Measurements from ENCODE around the gene TASP1. TPM values are rescaled to one million over a fixed set of nuclear protein-coding genes. Genes with fewer than 3 reads are reported as not detected.

The TASP1 gene
- total and polyA plus RNA-seq, 5 experiments from 2014 or later, result 9.1 to 15.0 (median 13.4) TPM

GRCh38 chr20:13419477-13419876 is 219.3 kb downstream of the TASP1 start:
- ATAC-seq, result no peak
- H3K36me3 Mint-ChIP-seq, result peaks cover 35 to 47% (median 45%) of the 10 kb centered on the region in 3 donors

DNA sequence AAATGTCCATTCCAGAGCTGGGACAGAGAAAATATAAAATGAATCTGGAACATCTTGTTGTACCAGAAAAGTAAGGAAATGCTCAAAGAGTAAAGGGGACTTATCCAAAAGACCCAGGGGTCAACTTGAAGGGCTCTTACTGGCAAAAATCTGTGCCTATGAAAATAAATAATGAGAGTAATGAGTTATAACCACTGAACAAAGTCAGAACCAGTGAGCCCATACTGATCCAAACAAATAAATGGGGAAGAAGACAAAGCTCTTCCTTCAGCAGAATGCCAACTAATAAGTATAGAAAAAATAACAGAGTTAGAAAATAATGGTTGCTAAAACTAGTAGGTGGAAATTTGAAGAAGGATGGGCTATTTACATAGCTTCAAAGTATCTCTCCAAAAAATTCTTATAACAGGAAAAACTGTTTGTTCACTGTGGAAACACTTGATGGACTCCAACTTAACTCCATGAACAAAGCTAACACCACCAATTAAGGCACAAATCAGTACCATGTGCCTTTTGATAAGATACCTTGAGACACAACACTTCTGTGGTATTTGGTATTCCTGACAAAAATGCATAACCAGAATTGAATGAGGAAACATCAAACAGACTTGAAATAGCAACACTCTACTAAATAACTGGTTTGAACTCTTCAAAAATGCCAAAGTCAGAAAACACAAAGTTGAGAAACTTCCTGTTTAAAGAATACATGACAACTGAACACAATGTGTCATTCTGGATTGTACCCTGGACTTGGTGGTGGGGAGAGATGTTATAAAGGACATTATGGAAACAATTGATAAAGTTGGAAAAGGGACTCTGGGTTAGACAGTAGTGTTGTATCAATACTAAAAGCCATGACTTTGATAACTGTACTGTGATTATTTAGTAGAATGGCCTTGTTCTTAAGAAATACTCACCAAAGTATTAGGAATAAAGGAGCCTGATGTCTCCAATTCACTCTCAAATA is 220.2 kb downstream of the TASP1 start:
- Mint-ChIP-seq H3K27me3 (no peaks in the 10 kb centered on the region), H3K36me3 (peaks cover 35 to 50% (median 50%) of the 10 kb centered on the region in 3 donors), H3K9me3 (no peaks in the 10 kb centered on the region), H3K27ac (no peak overlapping the region), H3K4me1 (peaks cover 0 to 3% (median 0%) of the 10 kb centered on the region in 4 donors), H3K4me3 (no peak overlapping the region)
- POLR2A ChIA-PET, result no interaction called here
- DNase-seq (no peak), ATAC-seq (no peak)

More at GRCh38 chr20:13419477-13419876, 219.3 kb downstream of the TASP1 start:
- no peak for DNase-seq
- no peak overlapping the region for H3K27ac Mint-ChIP-seq
- POLR2A ChIA-PET, result no interaction called here
- H3K4me3 Mint-ChIP-seq, result no peak overlapping the region
- peaks cover 0 to 3% (median 0%) of the 10 kb centered on the region in 4 donors for H3K4me1 Mint-ChIP-seq
- no peaks in the 10 kb centered on the region for H3K27me3 Mint-ChIP-seq
- H3K9me3 Mint-ChIP-seq, result no peaks in the 10 kb centered on the region

- no peak overlapping the region for H3K27ac Mint-ChIP-seq
- no peak overlapping the region for H3K4me3 Mint-ChIP-seq
- peaks cover 41 to 68% (median 56%) of the 10 kb centered on the region in 3 donors for H3K36me3 Mint-ChIP-seq
- POLR2A ChIA-PET, result no interaction called here
- no peak for DNase-seq
- ATAC-seq, result no peak
- no peaks in the 10 kb centered on the region for H3K4me1 Mint-ChIP-seq
- peaks cover 0 to 2% (median 0%) of the 10 kb centered on the region in 9 donors for H3K9me3 Mint-ChIP-seq
- no peaks in the 10 kb centered on the region for H3K27me3 Mint-ChIP-seq
Observed at GRCh38 chr20:13416531-13416930, 222.2 kb downstream of the TASP1 start.

DNA sequence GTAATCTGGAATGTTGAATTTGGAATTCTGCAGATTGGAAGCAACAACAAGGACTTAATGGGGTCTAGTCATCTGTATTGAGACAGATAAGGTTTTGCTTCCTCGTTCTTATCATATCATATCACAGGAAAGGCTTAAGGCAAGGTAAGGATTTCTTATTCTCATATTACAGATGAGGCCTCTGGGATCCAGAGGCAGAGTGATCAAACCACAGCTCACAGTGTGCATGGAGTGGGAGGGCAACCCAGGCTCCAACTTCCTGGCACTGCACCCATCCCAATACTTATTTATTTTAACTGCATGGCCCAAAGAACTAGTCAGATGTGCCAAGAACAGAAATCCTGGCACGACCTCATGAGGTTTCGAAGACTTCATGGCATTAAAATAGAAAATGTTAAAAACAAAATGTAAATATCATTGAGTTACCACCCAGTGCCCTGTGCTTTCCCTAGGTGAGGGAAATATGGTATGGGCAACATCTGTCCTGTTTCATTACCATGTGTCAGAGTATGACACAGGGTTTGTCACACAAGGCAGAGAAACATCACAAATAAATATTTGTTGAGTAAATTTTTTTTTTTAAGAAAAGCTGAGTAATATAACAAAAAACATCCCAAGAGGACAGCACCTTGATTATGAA is 225.8 kb downstream of the TASP1 start:
- Mint-ChIP-seq H3K27me3 (no peaks in the 10 kb centered on the region), H3K4me1 (no peaks in the 10 kb centered on the region)
- POLR2A ChIA-PET, result no interaction called here

DNA sequence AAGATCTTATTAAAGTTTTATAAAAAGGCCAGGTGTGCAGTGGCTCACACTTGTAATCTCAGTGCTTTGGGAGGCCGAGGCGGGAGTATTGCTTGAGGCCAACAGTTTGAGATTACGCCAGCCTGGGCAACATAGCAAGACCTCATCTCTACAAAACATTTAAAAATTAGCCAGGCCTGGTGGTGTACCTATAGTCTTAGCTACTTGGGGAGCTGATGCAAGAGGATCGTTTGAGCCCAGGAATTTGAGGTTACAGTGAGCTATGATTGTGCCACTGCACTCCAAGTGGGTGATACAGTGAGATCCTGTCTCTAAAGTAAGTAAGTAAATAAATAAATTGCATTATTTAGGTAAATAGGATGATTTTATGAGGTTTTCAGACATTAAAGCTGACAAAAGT is 234.4 kb downstream of the TASP1 start:
- no peak overlapping the region for H3K27ac Mint-ChIP-seq
- no peak overlapping the region for H3K4me3 Mint-ChIP-seq
- POLR2A ChIA-PET, result no interaction called here
- DNase-seq, result no peak
- peaks cover 0 to 11% (median 3%) of the 10 kb centered on the region in 3 donors for H3K36me3 Mint-ChIP-seq
- peaks cover 0 to 4% (median 0%) of the 10 kb centered on the region in 4 donors for H3K4me1 Mint-ChIP-seq
- H3K9me3 Mint-ChIP-seq, result no peaks in the 10 kb centered on the region
- no peak for ATAC-seq
- no peaks in the 10 kb centered on the region for H3K27me3 Mint-ChIP-seq

More for the DNA sequence above, 225.8 kb downstream of the TASP1 start:
- ATAC-seq (no peak), DNase-seq (no peak)
- Mint-ChIP-seq H3K27ac (no peak overlapping the region), H3K36me3 (peaks cover 38 to 63% (median 40%) of the 10 kb centered on the region in 3 donors), H3K4me3 (no peak overlapping the region), H3K9me3 (peaks cover 0 to 9% (median 0%) of the 10 kb centered on the region in 9 donors)

- ATAC-seq (no peak), DNase-seq (no peak)
- POLR2A ChIA-PET, result no interaction called here
- Mint-ChIP-seq H3K9me3 (no peaks in the 10 kb centered on the region), H3K27ac (no peak overlapping the region), H3K4me3 (no peak overlapping the region), H3K36me3 (peaks cover 3 to 11% (median 3%) of the 10 kb centered on the region in 3 donors), H3K27me3 (no peaks in the 10 kb centered on the region), H3K4me1 (peaks cover 0 to 4% (median 0%) of the 10 kb centered on the region in 4 donors)
Observed at GRCh38 chr20:13403453-13403852, 235.3 kb downstream of the TASP1 start.

DNA sequence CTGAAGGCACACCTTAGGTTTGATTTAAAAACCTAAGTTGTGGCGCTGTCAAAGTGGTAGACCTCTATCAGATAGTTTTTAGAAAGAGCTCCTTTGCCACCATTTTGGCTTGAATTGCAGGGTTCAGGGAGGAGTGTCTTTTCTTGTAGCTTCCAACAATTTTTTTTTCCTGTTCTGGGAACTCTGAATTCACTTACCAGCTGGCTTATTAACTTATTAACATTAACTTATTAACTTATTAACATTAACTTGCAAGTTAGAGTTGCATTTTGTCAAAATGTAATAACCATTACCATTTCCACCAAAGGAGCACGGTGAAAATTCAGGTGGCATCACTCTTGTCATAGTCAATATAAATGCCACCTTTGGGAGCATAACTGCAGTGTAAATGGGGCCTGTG is 235.7 kb downstream of the TASP1 start:
- Mint-ChIP-seq H3K4me1 (peaks cover 0 to 4% (median 0%) of the 10 kb centered on the region in 4 donors), H3K27ac (no peak overlapping the region), H3K27me3 (no peaks in the 10 kb centered on the region), H3K36me3 (peaks cover 3 to 13% (median 4%) of the 10 kb centered on the region in 3 donors), H3K9me3 (no peaks in the 10 kb centered on the region), H3K4me3 (no peak overlapping the region)
- DNase-seq, result no peak
- POLR2A ChIA-PET, result no interaction called here
- ATAC-seq, result no peak

- no peak for ATAC-seq
- H3K27me3 Mint-ChIP-seq, result no peaks in the 10 kb centered on the region
- no peak overlapping the region for H3K4me3 Mint-ChIP-seq
- H3K9me3 Mint-ChIP-seq, result no peaks in the 10 kb centered on the region
- no peak overlapping the region for H3K27ac Mint-ChIP-seq
- DNase-seq, result no peak
- POLR2A ChIA-PET, result no interaction called here
- peaks cover 0 to 4% (median 0%) of the 10 kb centered on the region in 4 donors for H3K4me1 Mint-ChIP-seq
- H3K36me3 Mint-ChIP-seq, result peaks cover 4 to 19% (median 7%) of the 10 kb centered on the region in 3 donors
Observed at GRCh38 chr20:13402171-13402760, 236.5 kb downstream of the TASP1 start.

- no peak overlapping the region for H3K27ac Mint-ChIP-seq
- no peaks in the 10 kb centered on the region for H3K9me3 Mint-ChIP-seq
- H3K4me3 Mint-ChIP-seq, result no peak overlapping the region
- peaks cover 0 to 4% (median 0%) of the 10 kb centered on the region in 4 donors for H3K4me1 Mint-ChIP-seq
- no peak for DNase-seq
- POLR2A ChIA-PET, result no interaction called here
- H3K27me3 Mint-ChIP-seq, result no peaks in the 10 kb centered on the region
- ATAC-seq, result no peak
- peaks cover 4 to 20% (median 12%) of the 10 kb centered on the region in 3 donors for H3K36me3 Mint-ChIP-seq
Observed at GRCh38 chr20:13401596-13401995, 237.1 kb downstream of the TASP1 start.

- no peak for DNase-seq
- Mint-ChIP-seq H3K27ac (no peak overlapping the region), H3K4me3 (no peak overlapping the region), H3K36me3 (peaks cover 4 to 22% (median 10%) of the 10 kb centered on the region in 3 donors), H3K9me3 (peaks cover 0 to under 1% (median 0%) of the 10 kb centered on the region in 9 donors), H3K4me1 (peaks cover 0 to 4% (median 0%) of the 10 kb centered on the region in 4 donors), H3K27me3 (no peaks in the 10 kb centered on the region)
- no peak for ATAC-seq
- POLR2A ChIA-PET, result no interaction called here
Observed at GRCh38 chr20:13400453-13400852, 238.3 kb downstream of the TASP1 start.

DNA sequence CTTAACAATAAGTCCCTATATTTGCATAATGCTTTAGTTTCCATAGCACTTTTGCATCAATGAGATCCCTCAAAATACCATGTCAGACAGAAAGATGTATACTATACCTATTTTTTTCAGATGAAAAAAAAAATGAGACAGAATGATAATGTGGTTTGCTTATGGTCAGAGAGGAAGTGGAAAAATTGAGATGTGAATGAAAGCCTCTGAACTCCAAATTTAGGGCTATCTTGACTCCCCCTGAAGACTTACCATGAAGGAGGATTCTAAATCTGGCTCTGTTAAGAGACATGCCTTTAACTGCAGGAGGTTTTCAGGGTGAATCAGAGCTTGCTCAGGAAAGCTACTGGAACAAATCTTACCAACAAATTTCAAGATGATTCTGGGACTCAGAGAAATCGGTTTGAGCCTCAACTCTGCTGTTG is 241.4 kb downstream of the TASP1 start:
- POLR2A ChIA-PET, result no interaction called here
- Mint-ChIP-seq H3K27me3 (no peaks in the 10 kb centered on the region), H3K4me3 (no peak overlapping the region), H3K27ac (no peak overlapping the region), H3K9me3 (peaks cover 0 to 12% (median 3%) of the 10 kb centered on the region in 9 donors), H3K4me1 (peaks cover 0 to 4% (median 0%) of the 10 kb centered on the region in 4 donors), H3K36me3 (peaks cover 18 to 39% (median 24%) of the 10 kb centered on the region in 3 donors)
- DNase-seq (no peak), ATAC-seq (no peak)

DNA sequence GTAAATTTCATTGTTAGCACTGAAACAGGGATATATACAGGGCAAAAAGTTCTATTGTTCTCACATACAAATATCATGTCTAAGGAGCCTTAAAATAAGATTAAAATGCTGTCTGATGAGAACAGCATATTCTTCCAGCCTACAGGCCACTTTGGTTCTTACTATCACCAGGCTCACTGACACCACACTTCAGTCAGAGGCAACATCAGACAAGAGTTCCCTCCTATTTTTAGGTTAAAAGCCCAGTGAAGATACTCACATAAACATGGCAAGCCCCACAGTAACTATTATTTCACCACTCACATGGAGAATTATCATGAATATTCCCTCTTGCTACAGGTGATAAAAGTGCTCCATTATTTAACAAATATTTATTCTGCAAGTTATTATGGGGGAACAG is 241.9 kb downstream of the TASP1 start:
- H3K36me3 Mint-ChIP-seq, result peaks cover 22 to 39% (median 28%) of the 10 kb centered on the region in 3 donors

More for the DNA sequence above, 241.9 kb downstream of the TASP1 start:
- POLR2A ChIA-PET, result no interaction called here
- Mint-ChIP-seq H3K4me1 (peaks cover 0 to 4% (median 0%) of the 10 kb centered on the region in 4 donors), H3K4me3 (no peak overlapping the region), H3K27me3 (no peaks in the 10 kb centered on the region), H3K9me3 (peaks cover 0 to 16% (median 3%) of the 10 kb centered on the region in 9 donors), H3K27ac (no peak overlapping the region)
- DNase-seq (no peak), ATAC-seq (no peak)

Measured in naive thymus-derived CD8-positive, alpha-beta T cell (primary cell).